PFSK-1 (cell line): ENCODE data around the gene CDR2.

ENCODE experiments used
- FOXP2 ChIP-seq: optimal IDR thresholded peaks from 2 replicates; pipeline ENCODE3; 2011; ENCODE audit warnings: borderline replicate concordance, control low read depth, inconsistent platforms; ENCODE audit not compliant: insufficient read depth; ENCODE audit errors: extremely low read length, extremely low read depth
- POLR2AphosphoS5 ChIP-seq: IDR thresholded peaks from 2 replicates; pipeline ENCODE4 v1.6.1; 2012; ENCODE audit warnings: low read depth, mild to moderate bottlenecking, control low read depth, low read length, moderate library complexity
- REST ChIP-seq, 2 experiments: IDR thresholded peaks; 2 replicates each; pipeline versions ENCODE4 v1.6.1 to v1.8.0; 2011 to 2012; ENCODE audit warnings: low read depth in 2 of 2, low read length in 2 of 2, control low read depth in 1 of 2, inconsistent platforms in 1 of 2, mild to moderate bottlenecking in 1 of 2, moderate library complexity in 1 of 2; ENCODE audit not compliant: insufficient read depth in 1 of 2
- SIN3A ChIP-seq: IDR thresholded peaks from 2 replicates; pipeline ENCODE4 v1.6.1; 2012; ENCODE audit warnings: mild to moderate bottlenecking, low read length, moderate library complexity, borderline replicate concordance; ENCODE audit not compliant: insufficient read depth
- TAF1 ChIP-seq: IDR thresholded peaks from 2 replicates; pipeline ENCODE4 v1.6.1; 2012; ENCODE audit warnings: low read length, control low read depth, borderline replicate concordance; ENCODE audit not compliant: insufficient read depth

Gene CDR2

DNA sequence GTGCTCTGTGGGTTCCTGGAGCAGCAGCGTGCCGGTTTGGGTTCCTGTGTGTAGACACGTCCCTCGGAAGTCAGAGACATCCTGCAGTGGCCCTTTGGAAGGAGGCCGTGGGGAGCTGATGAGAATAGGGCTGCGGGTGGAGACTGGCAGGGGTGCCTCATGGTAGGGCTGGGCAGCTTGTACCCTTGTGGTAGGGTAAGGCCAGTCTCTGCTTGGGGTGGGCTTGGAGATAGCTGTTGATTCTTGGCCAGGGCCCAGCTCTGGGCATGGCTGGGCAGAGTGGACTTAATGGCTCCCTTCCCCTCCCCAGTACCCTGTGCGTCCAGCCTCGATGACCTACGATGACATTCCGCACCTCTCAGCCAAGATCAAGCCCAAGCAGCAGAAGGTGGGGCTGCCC lies 66.6 kb downstream of the CDR2 start:
- no peak for TF ChIP-seq FOXP2
- no peak for TF ChIP-seq REST (IDR thresholded peaks at IDR 0.05; ENCODE audit: insufficient read depth in 1 of 2, low read depth in 2 of 2, low read length in 2 of 2)
- TF ChIP-seq SIN3A, result no peak
- TF ChIP-seq POLR2AphosphoS5, result no peak
- TF ChIP-seq TAF1, result no peak

- no peak for TF ChIP-seq REST (IDR thresholded peaks at IDR 0.05; ENCODE audit: insufficient read depth in 1 of 2, low read depth in 2 of 2, low read length in 2 of 2)
- TF ChIP-seq FOXP2, result no peak
- no peak for TF ChIP-seq SIN3A
- TF ChIP-seq POLR2AphosphoS5, result no peak
- no peak for TF ChIP-seq TAF1
Observed at GRCh38 chr16:22306788-22307187, 67.6 kb downstream of the CDR2 start.

- TF ChIP-seq SIN3A (no peak), TAF1 (no peak), POLR2AphosphoS5 (no peak), FOXP2 (no peak)
Observed at GRCh38 chr16:22304411-22304810, 70.0 kb downstream of the CDR2 start.

DNA sequence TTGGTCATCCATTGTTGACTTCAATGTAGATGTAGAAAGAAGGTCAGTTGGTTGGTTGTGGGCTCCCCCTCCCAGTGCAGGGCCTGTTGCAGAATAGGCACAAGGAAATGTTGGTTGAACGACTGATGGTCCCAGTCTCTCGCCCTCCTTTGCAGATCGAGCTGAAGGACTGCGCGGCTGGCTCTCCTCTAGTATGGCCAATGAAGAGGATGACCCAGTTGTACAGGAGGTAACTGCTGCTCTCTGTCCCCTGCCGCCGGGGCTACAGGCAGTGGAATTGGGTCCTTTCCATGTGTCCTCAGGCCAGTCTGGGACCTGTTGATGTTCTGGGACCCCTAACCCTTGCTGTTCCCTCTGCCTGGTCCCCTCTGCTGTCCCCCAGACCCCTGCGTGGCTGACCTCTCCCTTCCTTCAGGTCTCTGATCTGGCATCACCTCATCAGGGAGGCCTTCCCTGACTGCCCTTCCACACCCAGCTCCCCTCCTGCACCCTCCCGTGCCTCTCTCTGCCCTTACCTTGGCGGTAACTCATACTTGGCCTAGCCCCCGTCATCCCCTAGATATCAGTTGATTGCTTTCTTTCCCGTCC lies 71.5 kb downstream of the CDR2 start:
- TF ChIP-seq SIN3A (no peak), FOXP2 (no peak), REST (IDR thresholded peaks at IDR 0.05; ENCODE audit: insufficient read depth in 1 of 2, low read depth in 2 of 2, low read length in 2 of 2) (no peak), POLR2AphosphoS5 (no peak), TAF1 (no peak)

DNA sequence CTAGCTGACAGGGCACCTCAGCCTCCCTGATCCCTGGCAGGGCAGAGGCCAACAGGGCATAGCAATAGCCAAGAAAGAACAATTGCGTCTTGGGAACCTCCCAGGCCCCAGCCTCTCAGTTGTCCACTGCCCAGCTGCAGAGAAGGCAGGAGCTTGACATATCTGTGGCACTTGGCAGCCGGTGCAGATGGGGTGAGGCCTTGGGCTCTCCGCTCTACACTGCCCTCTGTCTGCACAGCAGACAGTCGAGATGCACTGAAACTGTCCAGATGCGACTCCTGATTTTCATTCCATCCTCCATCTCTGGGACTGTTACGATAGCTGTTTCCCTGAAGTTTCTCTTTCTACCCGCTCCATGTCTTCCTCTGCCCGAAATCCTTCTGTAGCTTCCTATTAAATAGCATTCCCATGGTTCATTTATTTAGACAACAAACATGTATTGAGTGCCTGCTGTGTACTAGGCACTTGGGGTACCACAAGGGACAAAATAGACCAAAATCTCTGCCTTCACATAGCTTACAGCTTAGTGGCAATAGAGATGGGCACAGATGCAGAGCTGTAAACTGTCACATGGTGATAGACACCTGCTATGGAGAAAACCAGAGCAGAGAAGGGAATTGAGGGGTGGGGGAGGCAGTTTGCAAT lies 73.9 kb downstream of the CDR2 start:
- no peak for TF ChIP-seq SIN3A

- no peak for TF ChIP-seq TAF1
- no peak for TF ChIP-seq SIN3A
- TF ChIP-seq FOXP2, result no peak
- TF ChIP-seq POLR2AphosphoS5, result no peak
Observed at GRCh38 chr16:22299036-22299435, 75.4 kb downstream of the CDR2 start.
